Vagina (tissue), 2 donors: ENCODE results near the gene PCARE. TPM values are rescaled to one million over a fixed set of nuclear protein-coding genes. Genes with fewer than 3 reads are reported as not detected.

Source experiments
- DNase-seq, 2 donors: peaks; one replicate each; pipeline ENCODE4 v3.0.0-alpha.2; 2017; ENCODE audit errors: extremely low spot score in 2 of 2
- H3K27ac ChIP-seq: fragments of 200-600 bp; sonication (generic); one replicate; pipeline ENCODE4 v1.5.1; 2019
- H3K27me3 ChIP-seq: fragments of 200-600 bp; sonication (generic); one replicate; pipeline ENCODE4 v1.5.1; 2019
- H3K36me3 ChIP-seq, 2 donors: fragments of 200-600 bp; sonication (generic); one replicate each; pipeline ENCODE4 v1.5.1; 2017 to 2019
- H3K4me1 ChIP-seq: fragments of 200-600 bp; sonication (generic); one replicate; pipeline ENCODE4 v1.5.1; 2019
- H3K4me3 ChIP-seq, 2 donors: fragments of 200-600 bp; sonication (generic); 1 replicate in 1 of 2; 2 replicates in 1 of 2; pipeline ENCODE4 v1.5.1; 2016 to 2019
- H3K9me3 ChIP-seq: fragments of 200-600 bp; sonication (generic); one replicate; pipeline ENCODE4 v1.5.1; 2019
- POLR2A ChIP-seq, 2 donors: fragments of 450-650 bp; IDR thresholded peaks; one replicate each; pipeline ENCODE4 v1.6.1; 2017; ENCODE audit warnings: antibody characterized with exemption in 2 of 2, mild to moderate bottlenecking in 2 of 2, moderate library complexity in 2 of 2
- POLR2AphosphoS5 ChIP-seq, 2 donors: sonication (generic); formaldehyde crosslinking; IDR thresholded peaks; one replicate each; pipeline ENCODE4 v1.9.0; 2017; ENCODE audit warnings: antibody characterized with exemption in 2 of 2, mild to moderate bottlenecking in 2 of 2, low read depth in 1 of 2; ENCODE audit not compliant: insufficient read depth in 1 of 2
- intact Hi-C: fragments of 100-400 bp; cut with DNase I; formaldehyde crosslinking; loops from one replicate; pipeline ENCODE4 v1.15.1; 2023
- total RNA-seq: library from RNA; depleted of rRNA; stranded (reverse); fragments of >200 nt; gene quantifications from one replicate; pipeline ENCODE4 v1.2.3, GENCODE V29; 2016
- TF ChIP-seq, protein P1 (sequence below), 3 experiments: fragments of 450-650 bp in 2 of 3; fragments of 200-600 bp in 1 of 3; sonication (generic) in 1 of 3; IDR thresholded peaks; one replicate each; pipeline ENCODE4 v1.5.1; 2017 to 2019; ENCODE audit warnings: antibody characterized with exemption in 3 of 3, mild to moderate bottlenecking in 2 of 3, moderate library complexity in 2 of 3

PCARE gene
- total RNA-seq, 1 donor from 2014 or later = not detected

DNA sequence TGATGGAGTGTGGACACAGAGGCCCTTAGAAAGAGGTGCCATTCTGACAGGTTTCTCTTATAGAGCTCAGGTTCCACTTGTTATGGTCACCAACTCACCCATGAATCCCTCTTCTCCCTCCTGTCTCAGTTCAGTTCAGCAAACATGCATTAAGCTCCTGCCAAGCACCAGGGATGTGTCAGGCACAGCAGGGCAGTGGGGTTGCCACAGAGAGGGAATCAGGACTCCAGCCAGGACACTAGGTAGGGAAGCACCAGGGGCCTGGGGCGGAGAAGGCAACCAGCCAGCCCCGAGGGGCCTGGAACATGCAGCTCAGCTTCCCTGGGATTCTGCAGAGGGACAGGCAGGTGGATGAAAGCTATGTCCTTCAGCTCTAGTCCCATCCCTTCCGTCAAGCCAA lies 48.6 kb downstream of the PCARE start:
- H3K9me3 ChIP-seq = no peaks in the 10 kb centered on the region
- no peaks in the 10 kb centered on the region for H3K27me3 ChIP-seq
- H3K36me3 ChIP-seq = no peaks in the 10 kb centered on the region
- H3K4me3 ChIP-seq = no peak overlapping the region
- no peaks in the 10 kb centered on the region for H3K4me1 ChIP-seq
- H3K27ac ChIP-seq = no peak overlapping the region
- no peak for DNase-seq
- intact Hi-C loops = no loop called here
- TF ChIP-seq POLR2A (IDR thresholded peaks at IDR 0.05) = no peak
- TF ChIP-seq, protein P1, sequence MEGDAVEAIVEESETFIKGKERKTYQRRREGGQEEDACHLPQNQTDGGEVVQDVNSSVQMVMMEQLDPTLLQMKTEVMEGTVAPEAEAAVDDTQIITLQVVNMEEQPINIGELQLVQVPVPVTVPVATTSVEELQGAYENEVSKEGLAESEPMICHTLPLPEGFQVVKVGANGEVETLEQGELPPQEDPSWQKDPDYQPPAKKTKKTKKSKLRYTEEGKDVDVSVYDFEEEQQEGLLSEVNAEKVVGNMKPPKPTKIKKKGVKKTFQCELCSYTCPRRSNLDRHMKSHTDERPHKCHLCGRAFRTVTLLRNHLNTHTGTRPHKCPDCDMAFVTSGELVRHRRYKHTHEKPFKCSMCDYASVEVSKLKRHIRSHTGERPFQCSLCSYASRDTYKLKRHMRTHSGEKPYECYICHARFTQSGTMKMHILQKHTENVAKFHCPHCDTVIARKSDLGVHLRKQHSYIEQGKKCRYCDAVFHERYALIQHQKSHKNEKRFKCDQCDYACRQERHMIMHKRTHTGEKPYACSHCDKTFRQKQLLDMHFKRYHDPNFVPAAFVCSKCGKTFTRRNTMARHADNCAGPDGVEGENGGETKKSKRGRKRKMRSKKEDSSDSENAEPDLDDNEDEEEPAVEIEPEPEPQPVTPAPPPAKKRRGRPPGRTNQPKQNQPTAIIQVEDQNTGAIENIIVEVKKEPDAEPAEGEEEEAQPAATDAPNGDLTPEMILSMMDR (IDR thresholded peaks at IDR 0.05) = no peak
- no peak for TF ChIP-seq POLR2AphosphoS5 (IDR thresholded peaks at IDR 0.05; ENCODE audit: insufficient read depth in 1 of 2, low read depth in 1 of 2)

DNA sequence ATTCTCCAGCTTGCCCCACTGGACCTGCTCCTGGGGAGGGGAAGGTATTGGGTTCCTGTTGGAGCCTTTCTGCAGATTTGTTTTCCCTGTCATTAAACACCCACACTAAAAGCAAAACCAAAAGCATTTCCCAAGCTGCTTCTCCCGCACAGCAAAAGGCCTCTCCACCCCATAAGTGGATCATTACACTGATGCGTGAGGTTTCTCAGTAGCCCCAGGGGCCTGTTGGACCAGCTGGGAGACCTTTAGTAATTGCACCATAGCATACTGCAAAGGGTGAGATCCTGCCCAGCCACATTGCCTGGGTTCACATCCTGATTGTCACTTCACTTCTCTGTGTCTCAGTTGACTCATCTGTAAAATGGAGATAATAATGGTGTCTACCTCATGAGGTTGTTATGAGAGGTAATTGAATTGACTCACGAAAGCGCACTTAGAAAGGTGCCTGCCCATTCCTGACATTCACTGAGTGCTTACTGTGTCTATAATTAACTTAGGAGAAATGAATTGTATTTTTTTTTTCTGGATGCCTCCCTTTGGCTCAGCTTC lies 49.4 kb downstream of the PCARE start:
- Histone ChIP-seq H3K27me3 (no peaks in the 10 kb centered on the region), H3K4me3 (no peak overlapping the region), H3K36me3 (no peaks in the 10 kb centered on the region), H3K9me3 (no peaks in the 10 kb centered on the region), H3K4me1 (no peaks in the 10 kb centered on the region), H3K27ac (no peak overlapping the region)
- intact Hi-C loops = no loop called here
- DNase-seq = no peak
- TF ChIP-seq POLR2AphosphoS5 (IDR thresholded peaks at IDR 0.05; ENCODE audit: insufficient read depth in 1 of 2, low read depth in 1 of 2) = no peak
- TF ChIP-seq, protein P1 (IDR thresholded peaks at IDR 0.05) = no peak
- no peak for TF ChIP-seq POLR2A (IDR thresholded peaks at IDR 0.05)

DNA sequence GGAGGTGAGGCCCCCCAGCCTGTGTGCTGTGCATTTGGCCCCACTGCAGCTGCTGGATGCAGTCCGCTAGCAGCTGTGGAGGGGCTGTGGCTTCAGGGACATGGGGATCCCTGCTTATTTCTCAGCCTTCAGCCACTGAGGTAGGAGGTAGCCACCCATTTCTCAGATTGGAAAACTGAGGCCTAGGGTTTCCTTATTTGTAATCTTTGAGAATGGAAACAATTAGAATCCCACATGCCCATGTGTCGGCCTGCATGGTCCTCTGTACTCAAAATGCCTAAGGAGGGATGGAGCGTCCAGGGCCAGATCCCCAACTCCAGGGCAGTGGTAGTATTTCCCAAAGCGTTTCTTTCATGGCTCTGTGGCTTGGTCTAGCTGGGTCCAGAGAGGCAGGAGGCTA lies 51.1 kb downstream of the PCARE start:
- H3K36me3 ChIP-seq = no peaks in the 10 kb centered on the region
- intact Hi-C loops = no loop called here
- H3K27ac ChIP-seq = no peak overlapping the region
- no peaks in the 10 kb centered on the region for H3K4me1 ChIP-seq
- no peaks in the 10 kb centered on the region for H3K9me3 ChIP-seq
- H3K4me3 ChIP-seq = no peak overlapping the region
- TF ChIP-seq POLR2AphosphoS5 (IDR thresholded peaks at IDR 0.05; ENCODE audit: insufficient read depth in 1 of 2, low read depth in 1 of 2) (no peak), POLR2A (IDR thresholded peaks at IDR 0.05) (no peak)
- TF ChIP-seq, protein P1 (IDR thresholded peaks at IDR 0.05) = no peak
- no peak for DNase-seq
- H3K27me3 ChIP-seq = no peaks in the 10 kb centered on the region

DNA sequence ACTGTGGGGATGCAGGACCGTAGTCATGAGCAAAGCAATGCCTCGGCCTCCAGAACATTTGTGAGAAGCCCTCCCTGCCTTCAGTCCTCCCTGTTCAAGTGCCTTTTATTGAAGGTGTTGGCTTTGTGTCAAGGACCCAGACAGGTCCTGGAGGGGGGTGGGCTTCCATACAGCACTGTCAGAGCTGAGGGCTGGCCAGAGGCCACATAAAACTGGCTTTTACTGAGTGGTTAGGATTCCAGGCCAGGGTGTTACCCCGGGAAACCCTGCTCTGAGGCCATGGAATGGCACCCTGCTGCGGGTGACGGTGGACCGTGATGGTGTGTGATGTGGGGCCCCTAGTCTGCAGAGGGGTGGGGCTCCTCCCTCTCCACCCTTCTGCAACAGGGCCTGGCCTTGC lies 51.6 kb downstream of the PCARE start:
- no peaks in the 10 kb centered on the region for H3K36me3 ChIP-seq
- H3K4me3 ChIP-seq = no peak overlapping the region
- intact Hi-C loops = no loop called here
- H3K27ac ChIP-seq = no peak overlapping the region
- no peaks in the 10 kb centered on the region for H3K9me3 ChIP-seq
- no peaks in the 10 kb centered on the region for H3K27me3 ChIP-seq
- H3K4me1 ChIP-seq = no peaks in the 10 kb centered on the region
- TF ChIP-seq POLR2A (IDR thresholded peaks at IDR 0.05) (no peak), POLR2AphosphoS5 (IDR thresholded peaks at IDR 0.05; ENCODE audit: insufficient read depth in 1 of 2, low read depth in 1 of 2) (no peak)
- TF ChIP-seq, protein P1 (IDR thresholded peaks at IDR 0.05) = no peak
- DNase-seq = no peak

DNA sequence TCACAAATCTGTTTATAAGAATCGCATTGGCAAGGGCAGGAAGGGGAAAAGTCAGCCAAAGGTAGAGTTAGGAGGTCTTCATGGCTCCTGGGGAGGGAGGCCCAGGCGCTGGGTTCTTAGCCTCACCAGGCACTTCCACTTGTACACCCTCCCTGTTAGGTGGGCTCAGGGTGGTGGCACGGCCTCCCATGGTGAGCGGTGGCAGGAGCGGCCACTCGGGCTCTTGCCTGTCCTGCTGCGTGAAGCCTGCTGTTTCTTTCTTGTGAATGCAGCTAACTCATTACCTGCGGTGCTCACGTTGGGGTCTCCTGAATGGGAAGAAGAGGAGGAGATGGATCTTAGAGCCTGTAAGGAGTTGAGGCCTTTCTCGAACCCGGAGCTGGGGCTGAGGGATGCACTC lies 52.4 kb downstream of the PCARE start:
- no peaks in the 10 kb centered on the region for H3K27me3 ChIP-seq
- no peak for TF ChIP-seq POLR2AphosphoS5 (IDR thresholded peaks at IDR 0.05; ENCODE audit: insufficient read depth in 1 of 2, low read depth in 1 of 2)
- TF ChIP-seq POLR2A (IDR thresholded peaks at IDR 0.05) = no peak
- TF ChIP-seq, protein P1 (IDR thresholded peaks at IDR 0.05) = no peak
- no peaks in the 10 kb centered on the region for H3K9me3 ChIP-seq
- H3K27ac ChIP-seq = no peak overlapping the region
- intact Hi-C loops = no loop called here
- no peak for DNase-seq
- H3K4me1 ChIP-seq = no peaks in the 10 kb centered on the region
- H3K4me3 ChIP-seq = no peak overlapping the region
- no peaks in the 10 kb centered on the region for H3K36me3 ChIP-seq
